MM.1S (cell line): Measurements from ENCODE around the gene CPT1C.

ENCODE experiments used
- EZH2 ChIP-seq: fragments of 300-600 bp; sonication (generic); optimal IDR thresholded peaks from 2 replicates; pipeline ENCODE3; 2017; ENCODE audit warnings: low read depth, mild to moderate bottlenecking, antibody characterized with exemption, low read length, mixed read lengths
- EZH2phosphoT487 ChIP-seq: fragments of 300-600 bp; sonication (generic); IDR thresholded peaks from 2 replicates; pipeline ENCODE4 v1.6.1; 2018; ENCODE audit warnings: antibody characterized with exemption, low read length
- TF ChIP-seq, protein P1 (sequence below): fragments of 300-600 bp; sonication (generic); IDR thresholded peaks from 2 replicates; pipeline ENCODE4 v1.5.1; 2016; ENCODE audit warnings: antibody characterized with exemption, low read length, mixed read lengths

DNA sequence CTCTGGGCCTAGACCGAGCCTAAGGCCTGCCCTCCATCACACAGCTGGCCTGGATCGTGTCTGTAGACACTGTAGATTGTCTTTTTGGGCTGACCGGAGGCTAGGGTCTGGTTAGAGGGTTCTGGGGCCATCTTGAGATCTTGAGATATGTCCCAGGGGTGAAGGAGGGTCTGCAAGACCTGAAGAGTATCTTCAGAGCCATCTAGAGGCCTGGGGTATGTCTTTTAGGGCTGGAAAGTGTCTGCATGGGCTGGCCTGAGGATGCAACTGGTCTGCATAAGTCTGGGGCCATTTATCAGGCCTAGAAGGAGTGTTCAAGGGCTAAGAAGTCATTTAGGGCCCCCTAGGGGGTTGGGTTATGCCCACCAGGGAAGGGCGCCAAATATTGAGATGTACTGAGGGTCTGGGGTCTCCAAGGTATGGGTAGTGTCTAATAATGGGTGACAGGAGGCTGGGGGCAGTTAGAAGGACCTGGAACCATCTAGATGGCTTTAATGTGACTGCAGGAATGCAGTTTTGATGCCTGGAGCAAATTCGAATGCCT, 48.4 kb upstream of the CPT1C start:
- TF ChIP-seq, protein P1, sequence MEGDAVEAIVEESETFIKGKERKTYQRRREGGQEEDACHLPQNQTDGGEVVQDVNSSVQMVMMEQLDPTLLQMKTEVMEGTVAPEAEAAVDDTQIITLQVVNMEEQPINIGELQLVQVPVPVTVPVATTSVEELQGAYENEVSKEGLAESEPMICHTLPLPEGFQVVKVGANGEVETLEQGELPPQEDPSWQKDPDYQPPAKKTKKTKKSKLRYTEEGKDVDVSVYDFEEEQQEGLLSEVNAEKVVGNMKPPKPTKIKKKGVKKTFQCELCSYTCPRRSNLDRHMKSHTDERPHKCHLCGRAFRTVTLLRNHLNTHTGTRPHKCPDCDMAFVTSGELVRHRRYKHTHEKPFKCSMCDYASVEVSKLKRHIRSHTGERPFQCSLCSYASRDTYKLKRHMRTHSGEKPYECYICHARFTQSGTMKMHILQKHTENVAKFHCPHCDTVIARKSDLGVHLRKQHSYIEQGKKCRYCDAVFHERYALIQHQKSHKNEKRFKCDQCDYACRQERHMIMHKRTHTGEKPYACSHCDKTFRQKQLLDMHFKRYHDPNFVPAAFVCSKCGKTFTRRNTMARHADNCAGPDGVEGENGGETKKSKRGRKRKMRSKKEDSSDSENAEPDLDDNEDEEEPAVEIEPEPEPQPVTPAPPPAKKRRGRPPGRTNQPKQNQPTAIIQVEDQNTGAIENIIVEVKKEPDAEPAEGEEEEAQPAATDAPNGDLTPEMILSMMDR: no peak
- TF ChIP-seq EZH2: no peak
- TF ChIP-seq EZH2phosphoT487: no peak
